ENCODE results near the gene TMEM255B. TPM values are rescaled to one million over a fixed set of nuclear protein-coding genes. Genes with fewer than 3 reads are reported as not detected.
A peak's percentile ranks its signal among the peaks of the same experiment; 100 is the strongest.

The TMEM255B gene
- total RNA-seq, 2 donors from 2014 or later = 3.0 to 4.2 TPM

DNA sequence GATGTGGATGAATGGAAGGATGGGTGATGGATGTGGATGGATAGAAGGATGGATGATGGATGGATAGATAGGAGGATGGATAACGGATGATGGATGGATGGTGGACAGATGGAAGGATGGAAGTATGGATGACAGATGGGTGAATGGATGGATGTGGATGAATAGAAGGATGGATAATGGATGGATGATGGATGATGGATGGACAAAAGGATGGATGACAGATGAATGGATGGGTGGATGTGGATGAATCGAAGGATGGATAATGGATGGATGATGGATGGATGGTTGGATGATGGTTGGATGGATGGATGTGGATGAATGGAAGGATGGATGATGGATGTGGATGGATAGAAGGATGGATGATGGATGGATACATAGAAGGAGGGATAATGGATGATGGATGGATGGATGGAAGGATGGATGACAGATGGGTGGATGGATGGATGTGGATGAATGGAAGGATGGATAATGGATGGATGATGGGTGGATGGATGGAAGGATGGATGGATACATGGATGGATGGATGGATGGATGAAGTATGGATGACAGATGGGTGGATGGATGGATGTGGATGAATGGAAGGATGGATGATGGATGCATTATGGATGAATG is 39.3 kb downstream of the TMEM255B start:
- H3K36me3 ChIP-seq = no peaks in the 10 kb centered on the region
- no peaks in the 10 kb centered on the region for H3K9me3 ChIP-seq
- TF ChIP-seq, protein P1, sequence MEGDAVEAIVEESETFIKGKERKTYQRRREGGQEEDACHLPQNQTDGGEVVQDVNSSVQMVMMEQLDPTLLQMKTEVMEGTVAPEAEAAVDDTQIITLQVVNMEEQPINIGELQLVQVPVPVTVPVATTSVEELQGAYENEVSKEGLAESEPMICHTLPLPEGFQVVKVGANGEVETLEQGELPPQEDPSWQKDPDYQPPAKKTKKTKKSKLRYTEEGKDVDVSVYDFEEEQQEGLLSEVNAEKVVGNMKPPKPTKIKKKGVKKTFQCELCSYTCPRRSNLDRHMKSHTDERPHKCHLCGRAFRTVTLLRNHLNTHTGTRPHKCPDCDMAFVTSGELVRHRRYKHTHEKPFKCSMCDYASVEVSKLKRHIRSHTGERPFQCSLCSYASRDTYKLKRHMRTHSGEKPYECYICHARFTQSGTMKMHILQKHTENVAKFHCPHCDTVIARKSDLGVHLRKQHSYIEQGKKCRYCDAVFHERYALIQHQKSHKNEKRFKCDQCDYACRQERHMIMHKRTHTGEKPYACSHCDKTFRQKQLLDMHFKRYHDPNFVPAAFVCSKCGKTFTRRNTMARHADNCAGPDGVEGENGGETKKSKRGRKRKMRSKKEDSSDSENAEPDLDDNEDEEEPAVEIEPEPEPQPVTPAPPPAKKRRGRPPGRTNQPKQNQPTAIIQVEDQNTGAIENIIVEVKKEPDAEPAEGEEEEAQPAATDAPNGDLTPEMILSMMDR (IDR thresholded peaks at IDR 0.05) = no peak
- no peak for DNase-seq
- H3K9ac ChIP-seq (ENCODE audit: low read depth in 2 of 2, low read length in 2 of 2) = no peak overlapping the region
- H3K27me3 ChIP-seq = no peaks in the 10 kb centered on the region
- intact Hi-C loops (cut with DNase I) = no loop called here
- no peak overlapping the region for H3K4me3 ChIP-seq
- H3K4me1 ChIP-seq = no peaks in the 10 kb centered on the region
- no peak overlapping the region for H3K27ac ChIP-seq

DNA sequence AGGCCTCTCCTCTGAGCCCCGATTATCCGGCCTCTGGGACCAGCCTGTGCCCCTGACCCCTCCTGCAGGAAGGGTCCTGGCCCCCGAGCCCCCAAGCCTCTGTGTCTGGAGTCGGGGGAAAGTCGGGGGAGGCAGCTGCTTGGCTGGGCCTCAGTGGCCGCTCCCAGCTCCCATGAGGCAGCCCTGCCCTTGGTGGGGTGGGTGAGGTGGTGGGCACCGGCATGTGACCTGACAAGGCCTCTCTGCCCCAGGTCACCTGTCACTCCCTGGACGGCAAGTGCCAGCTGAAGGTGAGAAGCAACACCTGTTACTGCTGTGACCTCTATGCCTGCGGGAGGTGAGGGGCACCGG is 41.5 kb downstream of the TMEM255B start:
- no peaks in the 10 kb centered on the region for H3K27me3 ChIP-seq
- H3K36me3 ChIP-seq = no peaks in the 10 kb centered on the region
- H3K27ac ChIP-seq = no peak overlapping the region
- no peaks in the 10 kb centered on the region for H3K4me1 ChIP-seq
- H3K4me3 ChIP-seq = no peak overlapping the region
- no peak for DNase-seq
- TF ChIP-seq, protein P1 (IDR thresholded peaks at IDR 0.05) = no peak
- no peaks in the 10 kb centered on the region for H3K9me3 ChIP-seq
- H3K9ac ChIP-seq (ENCODE audit: low read depth in 2 of 2, low read length in 2 of 2) = no peak overlapping the region
- intact Hi-C loops (cut with DNase I) = no loop called here

GRCh38 chr13:113801289-113801961 is 42.4 kb downstream of the TMEM255B start:
- TF ChIP-seq, protein P1 (IDR thresholded peaks at IDR 0.05) = no peak
- Histone ChIP-seq H3K9ac (ENCODE audit: low read depth in 2 of 2, low read length in 2 of 2) (no peak overlapping the region), H3K27ac (no peak overlapping the region), H3K36me3 (no peaks in the 10 kb centered on the region), H3K4me1 (no peaks in the 10 kb centered on the region), H3K9me3 (no peaks in the 10 kb centered on the region), H3K4me3 (no peak overlapping the region), H3K27me3 (no peaks in the 10 kb centered on the region)
- intact Hi-C loops (cut with DNase I) = no loop called here
- no peak for DNase-seq

- H3K4me3 ChIP-seq = no peak overlapping the region
- intact Hi-C loops (cut with DNase I) = no loop called here
- H3K9me3 ChIP-seq = no peaks in the 10 kb centered on the region
- H3K27me3 ChIP-seq = no peaks in the 10 kb centered on the region
- H3K27ac ChIP-seq = no peak overlapping the region
- H3K9ac ChIP-seq (ENCODE audit: low read depth in 2 of 2, low read length in 2 of 2) = no peak overlapping the region
- TF ChIP-seq, protein P1 (IDR thresholded peaks at IDR 0.05) = no peak
- peak; percentile 34 for DNase-seq
- no peaks in the 10 kb centered on the region for H3K4me1 ChIP-seq
- H3K36me3 ChIP-seq = no peaks in the 10 kb centered on the region
Observed at GRCh38 chr13:113802090-113802531, 43.1 kb downstream of the TMEM255B start.

DNA sequence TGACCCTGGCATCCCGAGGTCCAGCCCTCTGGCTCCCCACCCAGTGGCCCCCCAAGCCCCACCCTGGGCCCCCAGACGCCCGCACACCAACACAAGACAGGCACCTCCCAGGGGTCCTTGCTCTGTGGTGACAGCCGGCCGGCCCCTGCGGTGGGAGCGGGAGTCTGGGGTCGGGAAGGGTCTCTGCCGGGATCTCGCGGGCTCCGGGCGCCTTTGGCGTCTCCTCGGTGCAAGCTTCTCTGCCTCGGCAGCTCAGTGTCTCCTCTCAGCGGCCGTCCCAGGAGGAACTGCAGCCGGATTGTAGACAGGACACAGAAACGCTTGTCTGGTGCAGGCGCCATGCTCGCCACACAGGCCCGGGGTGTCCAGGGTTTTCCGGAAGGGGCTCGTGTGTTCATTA is 43.7 kb downstream of the TMEM255B start:
- H3K27me3 ChIP-seq = no peaks in the 10 kb centered on the region
- no peak for DNase-seq
- no peak overlapping the region for H3K27ac ChIP-seq
- H3K4me1 ChIP-seq = no peaks in the 10 kb centered on the region
- H3K36me3 ChIP-seq = no peaks in the 10 kb centered on the region
- TF ChIP-seq, protein P1 (IDR thresholded peaks at IDR 0.05) = no peak
- no peaks in the 10 kb centered on the region for H3K9me3 ChIP-seq
- no peak overlapping the region for H3K4me3 ChIP-seq
- intact Hi-C loops (cut with DNase I) = no loop called here
- no peak overlapping the region for H3K9ac ChIP-seq (ENCODE audit: low read depth in 2 of 2, low read length in 2 of 2)
